ENCODE data around the gene CD36.
"Not testable (repeated sequence)": the region's sequence is repeated elsewhere in the genome, so short reads cannot be mapped to it uniquely, and the experiment has no call there.

Gene CD36

DNA sequence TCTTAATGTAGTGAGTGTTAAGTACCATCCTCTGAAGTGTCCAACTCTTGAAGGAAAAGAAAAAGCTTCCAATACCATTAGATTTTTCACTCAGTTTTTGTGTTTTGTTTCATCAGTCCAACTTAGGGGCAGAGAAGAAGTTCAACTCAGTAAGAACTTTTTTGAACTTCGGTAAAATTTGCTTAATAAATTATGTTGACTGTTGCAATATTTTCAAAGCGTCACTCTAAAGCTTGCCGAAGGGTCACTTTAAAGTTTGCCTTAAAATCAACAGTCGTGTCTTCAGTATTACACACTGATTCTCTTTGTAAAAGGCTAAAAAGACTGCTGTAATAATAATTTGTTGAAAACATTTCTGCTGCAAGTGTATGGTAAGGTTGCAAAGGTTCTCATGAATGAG lies 17.6 kb downstream of the CD36 start:
- no peak for DNase-seq

- no peak for DNase-seq
Measured at GRCh38 chr7:80659120-80660055, 20.9 kb downstream of the CD36 start.

- no peak for DNase-seq
Measured at GRCh38 chr7:80660939-80661338, 22.5 kb downstream of the CD36 start.

GRCh38 chr7:80661729-80662128 lies 23.3 kb downstream of the CD36 start:
- DNase-seq, result no peak

- DNase-seq, result no peak
Measured at GRCh38 chr7:80662252-80662651, 23.8 kb downstream of the CD36 start.

GRCh38 chr7:80665526-80665925 lies 27.1 kb downstream of the CD36 start:
- DNase-seq, result no peak

DNA sequence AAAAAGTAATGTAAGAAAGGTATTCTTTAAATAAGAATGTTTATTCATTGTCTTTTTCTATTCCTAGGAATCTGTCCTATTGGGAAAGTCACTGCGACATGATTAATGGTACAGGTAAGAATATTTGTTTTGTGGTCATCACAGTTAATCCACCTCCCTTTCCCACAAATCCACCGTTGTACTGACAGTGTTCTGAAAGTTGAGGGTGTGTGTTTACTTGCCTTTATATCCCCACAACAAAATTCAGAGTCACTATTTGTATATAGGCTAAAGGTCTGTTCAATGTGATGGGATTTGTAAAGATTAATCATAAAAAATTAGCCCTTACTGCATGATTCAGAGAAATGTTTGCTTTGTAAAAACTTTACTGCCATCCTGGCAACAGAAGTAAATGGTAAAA lies 27.9 kb downstream of the CD36 start:
- no peak for DNase-seq

GRCh38 chr7:80669367-80669766 lies 30.9 kb downstream of the CD36 start:
- DNase-seq, result not testable (repeated sequence)

GRCh38 chr7:80671744-80672143 lies 33.3 kb downstream of the CD36 start:
- no peak for DNase-seq

GRCh38 chr7:80675090-80675489 lies 36.6 kb downstream of the CD36 start:
- no peak for DNase-seq

GRCh38 chr7:80676404-80676803 lies 38.0 kb downstream of the CD36 start:
- DNase-seq, result no peak

DNA sequence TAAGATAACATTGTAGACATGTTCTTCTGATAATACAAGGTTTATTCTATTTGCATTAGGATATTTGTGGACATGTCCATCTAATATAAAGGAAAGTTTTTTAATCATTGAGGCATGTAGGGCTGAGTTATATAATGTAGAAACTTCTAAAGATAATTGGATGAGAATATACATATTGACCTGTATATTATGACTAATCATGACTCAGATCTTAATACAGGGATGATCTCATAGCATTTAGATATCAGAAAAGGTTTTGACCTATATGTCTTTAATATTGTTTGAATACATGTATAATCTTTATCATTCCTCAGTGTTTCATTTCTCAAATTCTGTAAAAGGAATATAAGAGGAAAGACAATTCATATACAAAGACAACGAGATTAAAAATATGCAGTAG lies 39.2 kb downstream of the CD36 start:
- DNase-seq, result no peak

DNA sequence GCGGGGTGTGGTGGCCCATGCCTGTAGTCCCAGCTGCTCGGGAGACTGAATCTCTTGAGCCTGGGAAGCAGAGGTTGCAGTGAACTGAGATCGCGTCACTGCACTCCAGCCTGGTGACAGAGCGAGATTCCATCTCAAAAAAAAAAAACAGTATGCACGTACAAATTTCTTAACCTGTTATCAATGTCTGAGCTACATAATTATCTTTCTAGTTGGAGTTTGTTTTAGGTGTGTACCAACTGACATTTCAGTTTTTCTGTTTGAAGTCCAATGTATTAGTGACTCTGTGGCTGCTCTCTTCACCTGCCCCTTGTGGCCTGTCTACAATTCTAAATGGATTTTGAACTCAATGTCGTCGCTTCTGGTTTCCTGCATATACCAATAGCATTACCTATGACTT lies 40.3 kb downstream of the CD36 start:
- no peak for DNase-seq

- DNase-seq, result no peak
Measured at GRCh38 chr7:80679921-80680907, 41.8 kb downstream of the CD36 start.

GRCh38 chr7:80681272-80681885 lies 42.9 kb downstream of the CD36 start:
- no peak for DNase-seq

DNA sequence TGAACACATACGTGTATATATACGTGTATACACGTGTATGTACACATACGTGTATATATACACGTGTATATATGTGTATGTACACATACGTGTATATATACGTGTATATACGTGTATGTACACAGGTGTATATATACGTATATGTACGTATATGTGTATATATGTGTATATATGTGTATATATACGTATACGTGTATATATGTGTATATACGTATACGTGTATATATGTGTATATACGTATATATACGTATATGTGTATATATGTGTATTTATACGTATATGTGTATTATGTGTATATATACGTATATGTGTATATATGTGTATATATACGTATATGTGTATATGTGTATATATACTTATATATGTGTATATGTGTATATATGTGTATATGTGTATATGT lies 44.3 kb downstream of the CD36 start:
- no peak for DNase-seq

DNA sequence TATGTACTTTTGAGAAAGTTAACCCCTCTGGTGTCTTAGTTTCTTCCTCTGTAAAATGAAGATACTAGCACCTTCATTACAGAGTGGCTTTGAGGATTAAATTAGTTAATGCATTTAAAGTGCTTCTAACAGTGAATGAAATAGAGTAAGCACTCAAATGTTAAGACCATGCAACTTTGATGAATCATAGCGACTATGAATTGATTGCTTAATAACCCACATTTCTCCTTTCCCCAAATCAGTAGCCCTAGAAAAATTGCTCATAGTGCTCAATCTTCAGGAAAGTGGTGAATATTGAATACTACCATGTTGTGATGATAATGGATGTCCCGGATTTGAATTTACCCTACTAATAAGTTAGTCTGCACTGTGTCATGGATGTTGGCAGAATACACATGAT lies 48.1 kb downstream of the CD36 start:
- DNase-seq, result no peak

GRCh38 chr7:80699045-80699638 lies 60.7 kb downstream of the CD36 start:
- no peak for DNase-seq

- DNase-seq, result no peak
Measured at GRCh38 chr7:80699721-80700256, 61.3 kb downstream of the CD36 start.

DNA sequence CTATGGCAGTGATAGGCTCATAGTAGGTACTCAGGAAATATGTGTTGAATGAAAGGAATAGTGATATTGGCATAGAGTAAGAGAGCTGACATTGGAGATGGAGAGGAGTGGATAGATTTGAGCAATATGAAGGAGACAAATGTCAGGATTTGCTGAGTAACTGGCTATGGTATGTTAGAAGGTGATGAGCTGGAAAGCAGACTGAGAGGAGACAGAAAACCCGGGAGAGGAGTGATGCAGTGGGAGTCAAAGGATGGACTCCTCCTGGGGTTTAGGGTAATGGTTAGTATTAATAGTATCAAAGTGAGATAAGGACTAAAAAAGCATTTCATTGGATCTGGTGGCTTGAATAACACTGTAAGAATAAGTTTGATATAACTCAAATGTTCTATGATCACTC lies 64.8 kb downstream of the CD36 start:
- DNase-seq, result no peak

DNA sequence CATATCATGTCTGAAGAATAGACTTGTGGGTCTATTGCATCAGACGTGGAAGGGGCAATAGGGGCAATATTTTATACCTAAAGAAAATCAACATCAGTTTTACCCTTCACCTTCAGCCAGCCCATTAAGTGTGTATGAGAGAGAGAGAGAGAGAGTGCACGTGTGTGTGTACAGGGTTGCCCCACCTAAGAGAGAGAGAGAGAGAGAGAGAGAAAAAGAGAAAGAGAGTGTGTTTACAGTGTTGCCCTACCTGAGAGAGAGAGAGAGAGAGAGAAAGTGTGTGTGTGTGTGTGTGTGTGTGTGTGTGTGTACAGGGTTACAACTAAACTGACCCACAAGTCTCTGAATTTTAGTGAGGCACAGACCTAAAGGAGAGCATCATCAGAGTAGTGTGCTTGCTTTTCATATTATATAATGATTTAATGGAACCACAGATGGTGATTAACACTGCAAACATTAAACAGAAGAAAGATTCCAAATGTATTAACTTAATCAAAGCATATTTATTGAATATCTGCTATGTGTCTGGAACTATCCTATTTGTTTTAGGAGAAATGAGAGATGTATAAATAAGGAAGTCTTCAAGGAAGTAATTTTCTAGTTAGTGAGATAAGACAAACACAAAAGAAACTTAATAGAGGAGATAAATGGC lies 66.8 kb downstream of the CD36 start:
- DNase-seq, result no peak

GRCh38 chr7:80707318-80707717 lies 68.9 kb downstream of the CD36 start:
- DNase-seq, result no peak

Measured in activated effector memory CD4-positive, alpha-beta T cell treated with anti-CD3 and anti-CD28 coated beads, Interleukin-2, amount 50 U/mL, for 16 hours (primary cell).